BE2C (cell line): ENCODE data around the gene SLC38A9.
"Not testable (repeated sequence)": the region's sequence is repeated elsewhere in the genome, so short reads cannot be mapped to it uniquely, and the experiment has no call there.

Experiments
- DNase-seq: peaks from one replicate; pipeline ENCODE4 v3.0.0-alpha.2; 2020
- H3K27me3 ChIP-seq: fragments of 250-450 bp; sonication (Bioruptor Pico); 2 replicates; pipeline ENCODE4 v1.5.1; 2020; ENCODE audit warnings: mild to moderate bottlenecking
- H3K36me3 ChIP-seq: fragments of 250-450 bp; sonication (Bioruptor Pico); 2 replicates; pipeline ENCODE4 v1.5.1; 2020; ENCODE audit warnings: mild to moderate bottlenecking
- H3K4me1 ChIP-seq: fragments of 250-450 bp; sonication (Bioruptor Pico); 2 replicates; pipeline ENCODE4 v1.5.1; 2020
- H3K4me3 ChIP-seq: 2 replicates; pipeline ENCODE4 v1.5.1; 2011; ENCODE audit warnings: low read depth, low read length
- H3K9me3 ChIP-seq: fragments of 250-450 bp; sonication (Bioruptor Pico); 2 replicates; pipeline ENCODE4 v1.5.1; 2020
- TF ChIP-seq, protein P1 (sequence below): IDR thresholded peaks from 2 replicates; pipeline ENCODE4 v1.5.1; 2012; ENCODE audit warnings: mild to moderate bottlenecking, low read depth, low read length

Gene SLC38A9

DNA sequence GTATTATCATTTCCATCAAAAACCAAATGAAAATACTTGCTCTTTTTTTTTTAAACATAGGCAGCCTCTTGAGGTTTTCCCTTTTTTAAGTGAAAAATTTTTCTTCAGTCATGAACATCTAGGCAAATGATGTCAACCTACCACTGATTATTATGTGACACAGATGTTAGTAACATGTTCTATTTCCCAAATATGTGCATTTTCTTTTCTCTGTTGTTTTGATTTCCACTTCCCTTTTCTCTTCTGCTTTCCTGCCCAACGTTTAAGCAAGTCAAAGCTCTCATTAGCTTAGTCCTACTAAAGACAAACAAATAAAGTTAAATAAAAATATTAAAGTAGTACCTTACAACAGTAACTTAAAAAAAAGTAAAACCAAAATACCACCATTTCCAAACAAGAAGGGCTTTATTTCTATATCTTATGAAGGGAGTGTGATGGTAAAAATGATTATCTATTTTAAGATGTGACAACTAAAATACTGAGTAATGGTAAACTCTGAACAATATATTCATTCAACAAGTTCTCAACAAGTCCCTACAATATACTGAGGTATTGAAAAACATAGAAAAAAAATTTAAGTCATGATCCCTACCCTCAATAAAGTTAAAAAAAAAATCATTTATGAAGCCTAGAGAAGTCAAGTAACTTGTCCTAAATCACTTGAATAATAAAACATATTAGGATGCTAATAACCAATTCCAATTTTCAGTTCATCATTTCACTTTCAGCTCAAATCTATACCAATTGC, 9.4 kb downstream of the SLC38A9 start:
- no peak for DNase-seq
- Histone ChIP-seq H3K36me3 (no peaks in the 10 kb centered on the region), H3K9me3 (no peaks in the 10 kb centered on the region), H3K27me3 (no peaks in the 10 kb centered on the region), H3K4me3 (no peak overlapping the region), H3K4me1 (no peaks in the 10 kb centered on the region)
- TF ChIP-seq, protein P1, sequence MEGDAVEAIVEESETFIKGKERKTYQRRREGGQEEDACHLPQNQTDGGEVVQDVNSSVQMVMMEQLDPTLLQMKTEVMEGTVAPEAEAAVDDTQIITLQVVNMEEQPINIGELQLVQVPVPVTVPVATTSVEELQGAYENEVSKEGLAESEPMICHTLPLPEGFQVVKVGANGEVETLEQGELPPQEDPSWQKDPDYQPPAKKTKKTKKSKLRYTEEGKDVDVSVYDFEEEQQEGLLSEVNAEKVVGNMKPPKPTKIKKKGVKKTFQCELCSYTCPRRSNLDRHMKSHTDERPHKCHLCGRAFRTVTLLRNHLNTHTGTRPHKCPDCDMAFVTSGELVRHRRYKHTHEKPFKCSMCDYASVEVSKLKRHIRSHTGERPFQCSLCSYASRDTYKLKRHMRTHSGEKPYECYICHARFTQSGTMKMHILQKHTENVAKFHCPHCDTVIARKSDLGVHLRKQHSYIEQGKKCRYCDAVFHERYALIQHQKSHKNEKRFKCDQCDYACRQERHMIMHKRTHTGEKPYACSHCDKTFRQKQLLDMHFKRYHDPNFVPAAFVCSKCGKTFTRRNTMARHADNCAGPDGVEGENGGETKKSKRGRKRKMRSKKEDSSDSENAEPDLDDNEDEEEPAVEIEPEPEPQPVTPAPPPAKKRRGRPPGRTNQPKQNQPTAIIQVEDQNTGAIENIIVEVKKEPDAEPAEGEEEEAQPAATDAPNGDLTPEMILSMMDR: no peak

DNA sequence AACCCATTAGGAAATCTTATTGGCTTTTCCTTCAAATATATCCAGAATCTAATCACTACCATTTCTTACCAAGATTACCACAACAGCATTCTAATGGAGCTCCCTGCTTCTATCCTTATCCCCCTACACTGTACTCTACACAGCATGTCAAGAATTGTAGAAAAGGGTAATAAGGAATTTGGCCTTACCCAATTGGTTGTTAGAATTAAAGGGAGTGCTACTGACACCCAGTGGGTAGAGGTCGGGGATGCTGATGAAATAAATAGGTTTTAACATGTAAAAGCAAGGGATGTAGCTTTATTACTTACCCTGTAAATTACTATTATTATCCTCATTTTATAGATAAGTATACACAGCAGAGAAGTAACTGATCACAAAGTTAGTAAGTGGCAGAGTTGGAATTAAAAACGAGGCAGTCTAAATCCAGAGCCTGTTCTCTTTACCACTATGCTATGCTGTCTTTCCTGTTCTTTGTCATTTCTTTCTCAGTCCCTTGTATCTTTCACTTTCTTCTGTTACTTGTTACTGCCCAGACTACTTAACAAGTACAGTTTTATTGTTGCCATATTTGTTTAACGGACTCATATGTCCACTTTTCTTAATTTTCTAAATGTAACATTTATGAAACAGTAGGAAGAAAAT, 10.5 kb downstream of the SLC38A9 start:
- H3K36me3 ChIP-seq: no peaks in the 10 kb centered on the region
- H3K4me1 ChIP-seq: no peaks in the 10 kb centered on the region
- no peak for DNase-seq
- H3K9me3 ChIP-seq: no peaks in the 10 kb centered on the region
- no peak overlapping the region for H3K4me3 ChIP-seq
- no peaks in the 10 kb centered on the region for H3K27me3 ChIP-seq
- TF ChIP-seq, protein P1: no peak

DNA sequence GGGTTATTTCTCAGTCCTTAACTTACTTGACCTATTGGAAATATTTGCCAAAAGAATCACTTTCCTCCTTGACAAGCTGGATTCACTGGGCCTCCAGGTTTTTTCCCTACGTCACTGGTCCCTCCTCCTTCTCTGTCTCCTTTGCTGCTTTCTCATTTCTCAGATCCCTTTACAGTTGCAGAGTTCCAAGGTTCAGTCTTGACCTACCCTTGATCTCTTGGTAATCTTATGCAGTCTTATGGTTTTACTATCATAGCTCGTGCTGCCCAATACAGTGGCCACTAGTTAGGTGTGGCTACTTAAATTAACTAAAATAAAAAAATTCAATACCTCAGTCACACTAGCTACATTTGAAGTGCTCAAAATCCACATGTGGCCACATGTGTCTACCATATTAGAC, 11.4 kb downstream of the SLC38A9 start:
- Histone ChIP-seq H3K36me3 (no peaks in the 10 kb centered on the region), H3K4me1 (no peaks in the 10 kb centered on the region), H3K9me3 (no peaks in the 10 kb centered on the region), H3K4me3 (no peak overlapping the region), H3K27me3 (no peaks in the 10 kb centered on the region)
- DNase-seq: no peak
- TF ChIP-seq, protein P1: no peak

DNA sequence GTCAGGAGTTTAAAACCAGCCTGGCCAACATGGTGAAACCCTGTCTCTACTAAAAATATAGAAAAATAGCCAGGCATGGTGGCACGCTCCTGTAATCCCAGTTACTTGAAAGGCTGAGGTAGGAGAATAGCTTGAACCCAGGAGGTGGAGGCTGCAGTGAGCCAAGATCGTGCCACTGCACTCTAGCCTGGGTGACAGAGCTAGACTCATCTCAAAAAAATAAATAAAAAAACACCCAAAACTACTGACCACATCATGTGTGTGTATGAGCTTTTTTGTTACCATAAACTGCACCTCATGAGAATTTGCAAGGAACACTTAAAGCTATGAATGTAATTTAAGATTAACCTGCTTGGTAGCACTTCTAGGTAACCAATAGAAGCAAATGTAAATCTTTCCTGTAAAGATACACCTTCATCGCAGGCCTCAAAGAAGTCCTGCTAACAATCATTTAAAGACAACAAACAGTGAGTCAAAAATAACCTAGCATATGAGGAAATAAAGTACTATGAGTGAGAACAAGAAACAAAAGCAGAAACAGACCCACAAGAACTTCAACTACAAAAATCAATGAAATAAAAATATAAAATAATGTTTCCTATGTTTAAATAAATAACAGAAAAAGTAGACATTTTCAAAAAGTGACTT, 13.0 kb downstream of the SLC38A9 start:
- no peaks in the 10 kb centered on the region for H3K9me3 ChIP-seq
- no peak for DNase-seq
- no peaks in the 10 kb centered on the region for H3K27me3 ChIP-seq
- no peaks in the 10 kb centered on the region for H3K4me1 ChIP-seq
- H3K4me3 ChIP-seq: no peak overlapping the region
- TF ChIP-seq, protein P1: no peak
- no peaks in the 10 kb centered on the region for H3K36me3 ChIP-seq

DNA sequence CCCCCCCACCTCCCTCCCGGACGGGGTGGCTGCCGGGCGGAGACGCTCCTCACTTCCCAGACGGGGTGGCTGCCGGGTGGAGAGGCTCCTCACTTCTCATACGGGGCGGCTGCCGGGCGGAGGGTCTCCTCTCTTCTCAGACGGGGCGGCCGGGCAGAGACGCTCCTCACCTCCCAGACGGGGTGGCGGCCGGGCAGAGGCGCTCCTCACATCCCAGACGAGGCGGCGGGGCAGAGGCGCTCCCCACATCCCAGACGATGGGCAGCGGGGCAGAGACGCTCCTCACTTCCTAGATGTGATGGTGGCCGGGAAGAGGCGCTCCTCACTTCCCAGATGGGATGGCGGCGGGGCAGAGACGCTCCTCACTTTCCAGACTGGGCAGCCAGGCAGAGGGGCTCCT, 15.4 kb downstream of the SLC38A9 start:
- H3K4me1 ChIP-seq, DNase-seq, H3K4me3 ChIP-seq, H3K36me3 ChIP-seq, H3K27me3 ChIP-seq, H3K9me3 ChIP-seq: not testable (repeated sequence)

DNA sequence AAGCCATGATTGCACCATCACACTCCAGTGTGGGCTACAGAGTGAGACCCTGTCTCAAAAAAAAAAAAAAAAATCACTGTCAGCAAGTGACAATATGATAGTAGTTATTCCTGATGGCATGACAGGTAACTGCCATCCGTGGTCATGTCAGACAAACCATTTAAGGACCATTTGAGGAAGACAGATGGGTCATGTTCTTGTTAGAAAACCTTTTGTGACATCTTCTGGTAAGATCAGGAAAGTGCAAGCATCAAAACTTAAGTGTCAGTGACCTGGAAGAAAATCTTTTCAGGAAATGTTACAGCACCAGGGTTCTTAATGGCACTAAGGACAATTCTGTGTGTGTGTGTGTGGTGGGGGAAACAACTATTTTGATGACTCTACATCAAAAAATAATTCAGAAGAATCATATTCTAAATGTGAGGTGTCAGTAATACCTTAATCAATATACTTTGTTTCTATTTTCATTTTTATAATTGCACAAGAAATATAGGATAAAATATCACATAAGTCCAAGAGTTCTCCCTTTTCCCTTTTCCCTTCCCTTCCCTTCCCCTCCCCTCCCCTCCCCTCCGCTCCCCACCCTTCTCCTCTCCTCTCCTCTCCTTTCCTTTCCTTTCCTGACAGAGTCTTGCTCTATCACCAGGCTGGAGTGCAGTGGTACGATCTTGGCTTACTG, 17.8 kb downstream of the SLC38A9 start:
- no peaks in the 10 kb centered on the region for H3K36me3 ChIP-seq
- no peaks in the 10 kb centered on the region for H3K9me3 ChIP-seq
- H3K27me3 ChIP-seq: no peaks in the 10 kb centered on the region
- TF ChIP-seq, protein P1: peak; percentile 62
- DNase-seq: no peak
- H3K4me3 ChIP-seq: no peak overlapping the region
- no peaks in the 10 kb centered on the region for H3K4me1 ChIP-seq
